HEK293T (cell line): ENCODE results near the gene CCDC24.

Source experiments
- ARNT ChIP-seq: fragments of 450-650 bp; IDR thresholded peaks from 2 replicates; pipeline ENCODE4 v1.6.1; 2017; ENCODE audit warnings: mild to moderate bottlenecking
- BHLHE40 ChIP-seq: fragments of 450-650 bp; IDR thresholded peaks from 2 replicates; pipeline ENCODE4 v1.6.1; 2016; ENCODE audit warnings: mild to moderate bottlenecking, moderate library complexity, borderline replicate concordance
- CTBP1 ChIP-seq: fragments of 450-650 bp; IDR thresholded peaks from 2 replicates; pipeline ENCODE4 v1.6.1; 2016; ENCODE audit warnings: borderline replicate concordance
- ELF4 ChIP-seq: fragments of 450-650 bp; IDR thresholded peaks from 2 replicates; pipeline ENCODE4 v1.6.1; 2017; ENCODE audit warnings: antibody characterized with exemption
- FOXM1 ChIP-seq: fragments of 450-650 bp; IDR thresholded peaks from 2 replicates; pipeline ENCODE4 v1.6.1; 2017; ENCODE audit warnings: mild to moderate bottlenecking, borderline replicate concordance
- HDGF ChIP-seq: fragments of 450-650 bp; IDR thresholded peaks from 2 replicates; pipeline ENCODE4 v1.6.1; 2017; ENCODE audit warnings: antibody characterized with exemption, borderline replicate concordance
- LEF1 ChIP-seq: fragments of 450-650 bp; IDR thresholded peaks from 2 replicates; pipeline ENCODE4 v1.6.1; 2017; ENCODE audit warnings: mild to moderate bottlenecking, borderline replicate concordance
- NFRKB ChIP-seq: fragments of 450-650 bp; IDR thresholded peaks from 2 replicates; pipeline ENCODE4 v1.6.1; 2016; ENCODE audit warnings: mild to moderate bottlenecking, moderate library complexity
- SP1 ChIP-seq: fragments of 450-650 bp; IDR thresholded peaks from 2 replicates; pipeline ENCODE4 v1.6.1; 2017
- TARDBP ChIP-seq: fragments of 450-650 bp; IDR thresholded peaks from 2 replicates; pipeline ENCODE4 v1.6.1; 2016
- ZNF384 ChIP-seq: fragments of 450-650 bp; IDR thresholded peaks from 2 replicates; pipeline ENCODE4 v1.6.1; 2016
- TF ChIP-seq, protein P1 (sequence below): fragments of 450-650 bp; IDR thresholded peaks from 2 replicates; pipeline ENCODE4 v1.6.1; 2016

- TF ChIP-seq ARNT (no peak), NFRKB (no peak), BHLHE40 (no peak), FOXM1 (no peak), ELF4 (no peak), SP1 (no peak), CTBP1 (no peak), ZNF384 (no peak), TARDBP (no peak), LEF1 (no peak), HDGF (no peak)
- TF ChIP-seq, protein P1, sequence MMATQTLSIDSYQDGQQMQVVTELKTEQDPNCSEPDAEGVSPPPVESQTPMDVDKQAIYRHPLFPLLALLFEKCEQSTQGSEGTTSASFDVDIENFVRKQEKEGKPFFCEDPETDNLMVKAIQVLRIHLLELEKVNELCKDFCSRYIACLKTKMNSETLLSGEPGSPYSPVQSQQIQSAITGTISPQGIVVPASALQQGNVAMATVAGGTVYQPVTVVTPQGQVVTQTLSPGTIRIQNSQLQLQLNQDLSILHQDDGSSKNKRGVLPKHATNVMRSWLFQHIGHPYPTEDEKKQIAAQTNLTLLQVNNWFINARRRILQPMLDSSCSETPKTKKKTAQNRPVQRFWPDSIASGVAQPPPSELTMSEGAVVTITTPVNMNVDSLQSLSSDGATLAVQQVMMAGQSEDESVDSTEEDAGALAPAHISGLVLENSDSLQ: no peak
Observed at GRCh38 chr1:43963890-43964289, 27.5 kb upstream of the CCDC24 start.
